ENCODE results near the gene ASIC3.
A peak's percentile ranks its signal among the peaks of the same experiment; 100 is the strongest.

ASIC3 gene

DNA sequence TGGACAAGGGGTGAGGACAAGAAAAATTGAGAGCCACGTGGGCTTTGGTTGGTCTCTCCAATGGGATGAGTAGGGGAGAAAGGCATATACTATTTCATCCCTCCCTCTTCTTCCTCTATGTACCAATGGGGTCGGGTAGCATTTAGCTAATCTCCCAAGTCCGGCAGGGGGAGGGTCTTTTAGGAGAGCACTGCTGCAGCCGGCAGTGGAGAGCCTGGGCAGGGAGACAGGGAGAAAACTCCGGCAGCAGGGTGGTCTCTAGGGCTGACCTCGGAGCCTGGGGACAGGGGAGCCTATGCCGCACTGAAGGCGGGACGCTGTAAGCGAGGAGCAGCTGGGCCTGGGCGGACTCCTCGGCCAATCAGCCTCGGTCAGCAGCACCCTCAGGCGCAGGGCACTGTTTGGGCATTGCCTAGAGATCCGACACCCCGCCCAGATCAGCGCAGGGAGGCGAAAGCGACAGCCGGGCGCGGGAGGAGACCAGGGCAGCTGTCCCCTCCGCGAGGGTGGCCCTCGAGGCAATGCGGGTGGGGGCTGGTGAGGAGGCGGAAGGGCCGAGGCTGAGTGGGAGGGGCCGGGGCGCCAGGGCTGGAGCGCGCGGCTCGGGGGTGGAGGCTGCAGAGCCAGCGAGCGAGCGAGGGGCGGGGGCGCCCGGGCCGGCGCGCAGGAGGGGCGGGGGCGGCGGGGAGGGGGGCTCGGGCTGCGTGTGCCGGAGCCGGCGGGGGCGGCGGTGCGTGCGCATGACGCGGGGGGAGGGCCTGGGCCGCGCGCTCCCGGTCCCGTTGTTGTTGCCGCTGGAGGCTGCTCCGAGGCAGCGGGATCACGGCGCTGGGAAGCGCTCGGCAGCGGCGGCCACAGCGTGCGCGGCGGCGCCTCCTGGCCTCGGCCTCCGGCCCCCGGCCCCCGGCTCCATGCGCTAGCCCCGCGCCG lies 37.6 kb downstream of the ASIC3 start, which contains the start of gene AGAP3:
Gene AGAP3, plus strand, starts transcription at position 785 of the 930 bp plus-strand sequence. CDS start 267 bp downstream, outside the sequence.
- DNase-seq (ENCODE audit: low spot score) = peak; percentile 96

DNA sequence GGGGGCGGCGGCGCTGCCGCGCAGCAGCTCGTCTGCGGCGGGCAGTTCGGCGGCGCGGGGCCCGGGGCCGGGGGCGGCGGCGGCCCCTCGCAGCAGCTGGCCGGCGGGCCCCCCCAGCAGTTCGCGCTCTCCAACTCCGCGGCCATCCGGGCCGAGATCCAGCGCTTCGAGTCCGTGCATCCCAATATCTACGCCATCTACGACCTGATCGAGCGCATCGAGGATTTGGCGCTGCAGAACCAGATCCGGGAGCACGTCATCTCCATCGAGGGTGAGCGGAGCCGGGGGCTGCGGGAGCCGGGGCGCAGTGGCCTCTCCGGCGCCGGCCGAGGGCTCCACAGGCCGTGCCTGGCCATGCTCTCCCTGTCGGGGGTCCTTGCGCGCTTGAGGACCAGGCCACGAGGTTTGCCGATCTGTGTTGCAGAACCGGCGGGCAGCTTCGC lies 38.5 kb downstream of the ASIC3 start:
- no peak for DNase-seq (ENCODE audit: low spot score)

DNA sequence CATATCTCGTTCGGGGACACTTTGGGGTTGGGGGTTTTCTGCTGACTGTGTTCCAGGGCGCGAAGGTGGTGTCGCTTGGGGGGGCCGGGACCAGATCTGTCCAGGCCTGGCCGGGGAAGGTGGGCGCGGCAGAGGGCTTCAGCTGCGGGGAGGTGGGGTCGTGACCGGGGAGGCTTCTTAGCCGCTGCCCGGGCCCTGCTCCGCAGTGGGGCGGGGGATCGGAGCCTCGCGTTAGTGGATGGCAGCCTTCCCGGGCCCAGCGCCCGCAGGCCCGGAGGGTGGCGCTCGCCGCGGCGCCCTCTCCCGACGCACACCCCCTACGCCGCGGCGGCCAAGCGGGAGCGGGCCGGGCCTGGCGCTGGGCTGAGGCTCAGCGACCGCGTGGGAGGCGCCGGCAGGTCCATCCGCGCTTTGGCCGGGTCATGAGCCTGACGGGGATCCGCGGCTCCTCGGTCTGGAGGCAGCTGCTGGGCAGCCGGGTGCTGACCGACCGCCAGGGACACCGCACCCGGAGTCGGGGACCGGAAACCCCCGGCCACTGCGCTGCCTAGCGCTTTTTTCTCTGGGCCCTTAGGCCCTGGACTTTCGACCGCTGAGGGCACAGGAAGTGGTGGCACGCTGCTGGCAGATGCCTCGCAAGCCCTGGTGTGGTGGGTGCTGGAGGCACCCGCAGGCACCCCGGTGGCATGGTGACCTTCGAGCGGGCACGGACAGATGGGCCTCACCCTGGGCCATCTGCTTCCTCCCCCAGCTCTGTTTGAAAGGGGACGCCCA lies 39.1 kb downstream of the ASIC3 start:
- DNase-seq (ENCODE audit: low spot score) = peak; percentile 69

DNA sequence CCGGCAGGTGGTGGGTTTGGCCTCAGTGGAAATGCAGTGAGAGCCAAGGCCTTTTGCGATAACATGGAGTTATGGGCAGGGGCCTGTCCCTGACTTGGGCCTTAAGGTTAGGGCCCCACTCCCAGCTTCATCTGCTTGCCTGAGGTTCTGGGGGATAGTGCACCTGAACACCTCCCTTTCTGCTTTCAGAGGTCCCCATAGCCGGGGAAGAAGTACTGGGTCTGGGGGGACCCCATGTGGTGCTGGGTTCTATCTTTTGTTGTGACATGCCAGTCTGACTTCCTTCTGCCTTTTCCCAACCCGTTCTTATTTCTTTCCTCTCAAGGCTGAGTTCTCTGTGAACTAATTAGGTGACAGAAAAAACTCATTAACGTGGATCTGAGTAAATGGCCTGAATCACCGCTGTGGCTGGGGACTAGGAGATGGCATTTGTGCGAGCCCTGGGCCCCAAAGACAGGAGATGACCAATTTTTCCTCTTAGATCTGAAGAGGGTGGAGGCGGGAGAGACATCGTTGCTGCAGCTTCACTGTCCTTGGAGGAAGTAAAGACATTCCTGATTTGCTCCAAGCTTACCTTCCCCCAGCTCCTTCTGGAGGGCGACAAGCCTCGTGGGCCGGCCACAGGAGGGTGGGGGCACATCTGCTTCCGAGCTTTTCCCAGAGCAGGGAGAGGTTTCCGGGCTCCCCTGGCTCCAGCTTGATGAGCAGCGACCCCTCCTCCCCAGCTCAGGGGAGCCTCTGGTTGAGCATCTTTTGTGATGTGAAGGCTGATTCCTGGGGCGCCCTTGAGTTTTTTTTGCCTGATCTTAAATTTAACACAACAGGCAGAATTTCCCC lies 39.9 kb downstream of the ASIC3 start:
- no peak for DNase-seq (ENCODE audit: low spot score)

DNA sequence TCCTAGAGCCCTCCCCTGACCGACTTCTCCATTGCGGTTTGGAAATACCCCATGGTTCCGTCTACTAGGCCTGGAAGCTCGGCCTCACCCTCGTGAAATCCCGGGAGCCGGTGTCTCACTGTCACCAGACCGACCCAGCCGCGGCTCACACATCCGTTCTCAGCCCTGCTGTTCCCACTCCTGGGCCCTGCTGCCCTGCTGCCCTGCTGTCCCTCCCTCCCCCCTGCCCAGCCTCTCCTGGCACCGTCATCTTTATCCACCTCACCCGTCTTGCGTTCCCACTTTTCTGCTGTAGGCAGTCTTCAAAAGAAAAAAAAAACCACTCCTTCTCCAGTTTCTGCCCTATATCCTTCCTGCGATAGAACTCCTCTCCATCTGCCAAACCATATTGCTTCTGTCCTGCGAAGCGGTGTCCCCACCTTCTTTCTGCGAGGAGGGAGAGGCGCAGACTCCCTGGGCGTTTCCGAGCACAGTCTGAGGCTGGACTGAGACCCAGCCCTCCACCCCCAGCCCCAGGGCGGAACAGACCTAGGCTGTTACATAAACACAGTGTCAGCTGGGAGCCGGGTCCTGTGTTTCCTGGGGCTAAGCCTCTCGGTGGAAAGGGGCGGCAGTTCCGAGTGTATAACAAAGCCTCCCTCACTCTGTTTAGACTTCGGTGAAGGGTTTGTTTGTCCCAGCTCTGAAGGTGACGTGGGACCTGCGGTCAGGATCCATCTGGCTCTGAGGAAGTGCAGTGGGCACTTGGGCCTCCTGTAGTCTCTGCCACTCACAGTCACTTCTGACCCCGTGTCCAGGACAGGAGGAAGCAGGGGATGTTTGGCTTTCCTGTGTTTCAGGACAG lies 40.7 kb downstream of the ASIC3 start:
- DNase-seq (ENCODE audit: low spot score) = no peak

DNA sequence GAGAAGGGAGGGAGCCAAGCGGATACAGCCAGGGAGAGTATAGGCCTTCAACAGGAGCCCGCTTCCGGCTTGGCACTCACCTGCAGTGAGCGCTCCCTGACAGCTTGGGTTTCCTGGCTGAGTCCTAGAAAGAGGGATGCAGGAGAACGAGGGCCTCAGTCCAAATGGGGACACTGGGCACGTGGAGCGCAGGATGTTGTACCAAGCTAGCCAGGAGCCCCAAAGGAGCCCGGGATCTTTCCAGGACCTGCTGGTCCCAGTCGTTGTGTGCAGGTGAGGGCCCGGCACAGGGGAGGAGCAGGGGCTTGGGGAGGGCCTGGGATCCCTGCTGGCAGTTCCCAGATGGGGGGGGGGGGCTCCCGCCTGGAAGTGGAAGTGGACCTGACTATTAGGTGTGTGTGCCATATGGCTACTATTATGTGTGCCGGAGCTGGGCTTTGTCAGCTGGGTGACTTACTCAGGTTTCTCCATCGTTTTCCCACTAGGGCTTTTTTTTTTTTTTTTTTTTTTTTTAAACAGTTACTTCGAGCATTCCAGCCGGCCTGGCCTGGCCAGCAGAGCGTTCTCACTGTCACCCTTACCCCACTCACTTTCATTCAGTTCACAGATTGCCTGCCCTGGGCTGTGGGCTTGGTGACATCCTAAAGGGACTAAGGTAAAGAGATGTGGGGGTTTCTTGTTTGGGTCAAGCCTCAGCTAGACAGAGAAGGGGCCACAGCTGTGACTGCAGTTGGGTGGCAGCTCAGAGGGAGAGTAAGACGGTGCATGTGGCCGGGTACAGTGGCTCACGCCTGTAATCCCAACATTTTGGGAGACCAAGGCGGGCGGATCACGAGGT lies 41.8 kb downstream of the ASIC3 start:
- no peak for DNase-seq (ENCODE audit: low spot score)

DNA sequence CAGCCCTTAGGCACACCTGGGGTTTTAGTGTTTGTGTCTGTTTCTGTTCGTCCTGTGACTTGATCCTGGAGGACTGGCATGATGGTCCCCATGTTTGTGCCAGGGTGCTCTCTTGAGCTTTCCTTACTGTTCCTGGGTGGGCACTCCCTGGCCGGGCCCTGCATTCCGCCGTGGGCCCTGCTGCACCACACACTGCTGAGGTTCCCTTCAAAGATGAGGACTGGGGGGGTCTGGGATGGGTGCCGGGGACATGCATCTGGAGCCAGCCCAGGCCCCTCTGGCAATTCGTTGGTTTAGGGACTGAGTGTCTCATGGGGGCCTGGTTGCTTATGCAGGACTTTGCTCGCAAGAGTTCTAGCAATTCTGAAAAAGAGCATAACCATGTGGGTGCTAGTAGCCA lies 42.7 kb downstream of the ASIC3 start:
- DNase-seq (ENCODE audit: low spot score) = no peak

DNA sequence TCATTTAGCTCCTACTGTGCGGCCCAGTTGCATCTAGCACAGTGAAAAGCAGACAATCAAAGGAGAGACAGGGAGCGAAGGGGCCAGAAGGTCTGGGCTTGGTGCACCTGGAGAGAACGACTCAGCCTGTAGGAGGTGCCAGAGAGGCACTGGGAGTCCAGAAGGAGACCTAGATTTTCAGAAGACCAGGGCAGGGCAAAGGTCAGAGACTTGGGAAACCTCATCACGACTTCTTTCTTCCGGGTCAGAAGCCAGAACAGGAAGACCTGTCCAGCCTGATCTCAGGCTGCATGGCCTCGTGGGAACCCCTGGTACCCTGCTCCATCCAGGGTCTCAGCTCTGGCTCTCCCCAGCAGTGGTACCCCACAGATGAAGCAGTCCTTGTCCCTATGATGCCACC lies 43.1 kb downstream of the ASIC3 start:
- peak; percentile 70 for DNase-seq (ENCODE audit: low spot score)

DNA sequence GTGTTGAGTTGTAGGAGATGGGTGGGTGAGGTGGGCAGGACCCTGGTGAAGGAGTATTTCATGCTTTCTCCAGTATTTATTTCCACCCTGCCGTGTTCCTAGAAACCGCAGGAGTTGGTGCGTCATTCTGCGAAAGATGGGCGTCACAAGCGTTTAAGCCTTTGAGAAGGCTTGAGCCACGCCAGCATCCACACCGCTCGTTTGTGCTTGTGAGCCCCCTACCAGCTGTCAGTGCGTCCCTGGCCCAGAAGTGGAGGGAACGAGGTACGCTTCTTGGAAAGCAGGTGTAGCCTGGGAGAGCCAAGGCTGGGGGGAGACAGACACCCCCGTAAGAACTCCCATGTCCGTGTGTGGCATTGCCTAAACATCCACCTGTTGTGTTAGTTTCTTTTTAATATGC lies 43.7 kb downstream of the ASIC3 start:
- no peak for DNase-seq (ENCODE audit: low spot score)

DNA sequence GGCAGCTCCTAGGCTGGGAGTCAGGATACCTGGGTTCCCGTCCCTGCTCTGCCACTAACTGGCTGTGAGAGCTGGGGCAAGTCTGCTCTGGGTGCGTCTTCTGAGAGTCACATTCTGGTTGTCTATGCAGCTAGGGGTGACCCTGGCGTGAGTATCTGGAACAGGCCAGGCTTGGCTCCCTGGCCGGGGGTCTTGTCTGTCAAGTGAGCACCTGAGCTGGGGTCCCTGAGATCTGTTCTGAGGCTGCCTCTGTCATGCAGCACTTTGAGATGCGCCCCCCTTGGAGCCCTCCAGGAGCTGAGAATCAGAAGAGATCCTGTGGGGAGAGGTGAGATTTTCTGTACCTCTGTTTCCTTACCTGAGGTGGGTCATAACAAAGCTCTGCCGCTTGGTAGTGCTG lies 45.4 kb downstream of the ASIC3 start:
- DNase-seq (ENCODE audit: low spot score) = no peak

DNA sequence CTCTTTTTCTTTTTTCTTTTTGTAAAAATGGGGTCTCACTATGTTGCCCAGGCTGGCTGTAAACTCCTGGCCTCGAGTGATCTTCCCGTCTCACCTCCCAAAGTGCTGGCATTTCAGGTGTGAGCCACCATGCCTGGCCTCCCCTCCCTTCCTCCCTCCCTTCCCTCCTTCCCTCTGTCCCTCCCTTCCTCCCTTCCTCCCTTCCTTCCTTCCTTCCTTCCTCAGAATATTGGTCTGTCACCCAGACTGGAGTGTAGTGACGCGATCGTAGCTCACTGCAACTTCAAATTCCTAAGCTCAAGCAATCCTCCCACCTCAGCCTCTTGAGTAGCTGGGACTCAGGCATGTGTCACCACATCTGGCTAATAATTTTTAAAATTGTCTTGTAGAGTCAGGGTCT lies 46.3 kb downstream of the ASIC3 start:
- no peak for DNase-seq (ENCODE audit: low spot score)

DNA sequence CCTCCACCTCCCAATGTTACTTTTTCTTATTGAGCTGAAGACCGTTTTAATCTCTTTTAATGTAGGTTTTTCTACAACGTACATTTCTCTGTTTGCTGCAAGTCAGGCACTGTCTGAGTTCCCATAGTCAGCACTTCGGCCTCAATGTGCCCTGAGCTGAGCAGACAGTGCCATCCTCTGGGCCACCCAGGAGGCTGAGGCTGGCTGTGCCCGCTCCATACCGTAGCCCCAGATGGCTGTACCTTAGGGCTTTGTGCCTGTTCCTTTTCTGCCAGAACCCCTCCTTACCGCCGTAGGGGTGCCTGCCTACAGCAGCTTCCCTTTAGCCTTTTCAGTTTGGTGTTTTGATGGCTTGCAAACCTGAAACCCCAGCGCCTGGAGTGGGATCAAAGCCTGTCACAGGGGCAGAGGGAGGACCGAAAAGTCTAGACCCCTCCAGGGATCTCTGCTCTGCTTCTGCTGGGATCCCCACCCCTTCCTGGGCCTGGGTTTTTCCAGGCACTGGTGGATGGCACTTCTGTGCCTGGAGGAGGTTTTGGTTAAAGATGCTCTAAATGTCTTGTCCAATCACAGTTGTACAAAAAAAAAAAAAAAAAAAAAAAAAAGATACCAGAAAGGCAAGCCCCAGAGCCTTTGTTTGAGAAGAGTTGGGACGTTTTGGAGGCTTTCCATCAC lies 46.9 kb downstream of the ASIC3 start:
- DNase-seq (ENCODE audit: low spot score) = no peak

DNA sequence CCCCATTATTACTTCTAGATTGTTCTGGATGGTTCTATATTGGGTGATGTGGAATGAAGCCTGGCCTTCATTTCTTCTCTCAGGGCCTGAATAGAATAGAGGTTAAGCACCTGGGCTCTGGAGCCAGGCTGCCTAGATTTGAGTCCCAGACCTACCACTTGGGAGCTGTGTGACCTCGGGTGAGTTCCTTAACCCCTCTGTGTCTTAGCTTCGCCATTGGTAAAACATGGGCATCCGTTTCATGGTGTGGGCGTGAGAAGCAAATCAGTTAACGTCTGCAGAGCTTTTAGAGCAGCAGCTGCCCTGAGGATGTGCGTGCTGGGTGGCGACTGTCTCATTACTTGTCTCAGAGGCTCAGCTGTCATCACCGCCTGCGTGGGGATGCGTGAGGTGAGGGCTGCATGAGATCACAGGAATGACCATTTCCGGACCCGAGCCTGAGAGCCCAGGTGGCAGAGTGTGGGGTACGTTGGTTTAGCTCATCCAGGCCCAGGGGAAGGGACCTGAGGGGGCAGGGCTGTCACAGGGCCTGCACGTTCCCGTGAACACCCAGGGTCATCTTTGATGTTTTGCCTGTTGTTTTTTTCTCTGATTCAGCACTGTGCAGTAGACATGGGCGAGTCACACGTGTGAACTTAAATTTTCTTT lies 47.6 kb downstream of the ASIC3 start:
- DNase-seq (ENCODE audit: low spot score) = no peak

DNA sequence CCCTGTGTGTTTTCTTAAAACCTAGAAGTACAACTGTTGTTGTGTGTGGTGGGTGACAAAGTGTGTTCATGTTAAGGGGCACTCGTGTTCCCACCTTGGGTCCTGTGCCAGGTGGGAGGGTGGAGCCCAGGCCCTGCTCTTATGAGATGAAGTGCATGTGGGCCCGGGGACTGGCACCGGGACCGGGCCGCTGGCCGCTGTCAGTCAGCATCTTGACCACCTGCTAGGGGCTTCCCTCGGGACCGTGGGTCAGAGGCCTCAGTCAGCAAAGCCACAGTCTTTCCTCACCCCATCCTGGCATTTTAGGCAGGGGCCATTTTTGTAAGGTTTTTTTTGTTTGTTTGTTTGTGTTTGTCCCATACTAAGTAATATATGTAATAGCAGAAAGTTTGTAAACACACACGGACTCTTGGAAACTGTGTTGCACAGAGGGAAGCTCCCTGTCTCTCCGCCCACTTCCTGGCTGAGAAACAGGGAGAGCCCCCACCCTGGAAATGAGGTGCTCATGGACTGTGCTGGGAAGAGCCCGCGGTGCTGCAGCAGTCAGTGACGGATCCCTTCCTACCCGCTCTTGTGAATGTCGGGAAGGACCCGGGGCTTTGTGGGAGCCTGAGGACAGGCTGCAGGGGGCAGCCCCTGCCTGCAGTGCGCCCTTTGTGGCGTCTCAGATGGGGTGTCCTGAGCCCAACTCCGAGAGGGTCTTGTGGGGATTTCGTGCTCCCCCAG lies 51.3 kb downstream of the ASIC3 start:
- DNase-seq (ENCODE audit: low spot score) = no peak

DNA sequence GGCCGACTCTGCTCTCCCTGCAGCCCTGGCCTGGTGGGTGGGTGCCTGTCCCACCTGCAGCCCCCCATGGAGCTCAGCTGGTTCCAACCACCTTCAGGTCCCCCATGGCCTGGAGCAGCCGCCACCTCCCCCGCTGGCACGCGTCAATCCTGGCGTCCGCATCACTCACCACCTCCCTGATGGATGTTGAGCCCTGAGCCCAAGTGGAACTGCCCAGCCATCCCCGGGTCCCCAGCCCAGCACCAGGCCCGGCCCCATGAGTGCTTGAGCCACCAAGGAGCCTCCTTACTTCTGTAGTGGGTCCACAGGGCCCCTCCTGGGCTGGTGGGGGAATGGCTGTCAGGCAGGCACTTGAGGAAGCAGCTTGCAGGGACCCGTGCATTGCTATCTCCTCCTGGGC lies 52.6 kb downstream of the ASIC3 start:
- DNase-seq (ENCODE audit: low spot score) = no peak

DNA sequence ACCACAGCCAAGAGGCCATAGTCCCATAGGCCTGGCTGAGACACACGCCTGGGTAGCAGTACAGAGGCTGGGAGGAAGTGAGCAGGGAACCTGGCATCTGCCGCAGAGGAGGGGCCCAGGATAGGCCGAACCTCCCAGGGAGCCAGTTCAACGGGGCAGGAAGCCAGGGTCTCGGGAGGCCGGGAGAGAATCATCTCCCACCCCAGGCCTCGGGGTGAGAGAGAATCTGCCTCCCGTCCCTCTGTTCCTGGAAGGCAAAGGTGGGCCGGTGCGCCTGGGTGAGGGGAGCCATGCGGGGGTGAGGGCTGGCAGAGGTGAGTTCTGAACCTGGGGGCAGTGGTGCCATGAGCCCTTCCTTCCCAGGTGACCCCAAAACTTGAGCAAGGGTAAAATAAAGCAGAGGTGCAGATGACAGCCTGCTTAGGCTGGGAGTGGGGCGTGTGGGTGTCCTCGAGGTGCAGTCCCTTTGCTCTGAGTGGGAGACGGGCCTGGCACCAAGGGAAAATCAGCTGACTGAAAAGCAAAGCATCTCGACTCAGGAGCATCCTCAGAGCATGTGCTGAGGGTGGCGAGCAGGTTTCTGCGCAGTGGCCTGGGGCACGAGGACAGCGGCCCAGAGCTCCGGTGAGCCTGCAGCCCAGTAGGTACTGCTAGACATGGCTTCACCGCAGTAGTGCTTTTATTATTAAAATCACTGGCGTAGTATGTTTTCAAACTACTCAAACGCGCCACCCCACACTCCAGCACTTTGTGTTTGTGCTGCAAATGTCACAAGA lies 53.5 kb downstream of the ASIC3 start:
- DNase-seq (ENCODE audit: low spot score) = no peak

All from HuH-7 (cell line).